ENCODE data around the gene LRIG3.
"Not testable (repeated sequence)": the region's sequence is repeated elsewhere in the genome, so short reads cannot be mapped to it uniquely, and the experiment has no call there.

LRIG3 gene

GRCh38 chr12:58920102-58920960 is at the start of gene LRIG3:
Gene LRIG3, minus strand, starts transcription at chr12:58920504. Its CDS starts 269 bp downstream, at chr12:58920235.
- DNase-seq: peak in 55 of 56 donors; percentile 6 to 91 (median 75)

GRCh38 chr12:58969237-58969636 is 48.9 kb upstream of the LRIG3 start:
- no peak for DNase-seq

GRCh38 chr12:58967561-58967960 is 47.3 kb upstream of the LRIG3 start:
- no peak for DNase-seq

GRCh38 chr12:58966939-58967338 is 46.6 kb upstream of the LRIG3 start:
- DNase-seq: no peak

- no peak for DNase-seq
Measured at GRCh38 chr12:58965568-58965967, 45.3 kb upstream of the LRIG3 start.

GRCh38 chr12:58963844-58964243 is 43.5 kb upstream of the LRIG3 start:
- DNase-seq: no peak

- no peak for DNase-seq
Measured at GRCh38 chr12:58961906-58962305, 41.6 kb upstream of the LRIG3 start.

- DNase-seq: no peak
Measured at GRCh38 chr12:58961166-58961565, 40.9 kb upstream of the LRIG3 start.

GRCh38 chr12:58959639-58960300 is 39.5 kb upstream of the LRIG3 start:
- no peak for DNase-seq

- no peak for DNase-seq
Measured at GRCh38 chr12:58957298-58957697, 37.0 kb upstream of the LRIG3 start.

- DNase-seq: no peak
Measured at GRCh38 chr12:58955849-58956248, 35.5 kb upstream of the LRIG3 start.

GRCh38 chr12:58954002-58954401 is 33.7 kb upstream of the LRIG3 start:
- DNase-seq: no peak

GRCh38 chr12:58950739-58951100 is 30.4 kb upstream of the LRIG3 start:
- DNase-seq: no peak

- DNase-seq: not testable (repeated sequence)
Measured at GRCh38 chr12:58949954-58950738, 29.8 kb upstream of the LRIG3 start.

GRCh38 chr12:58943079-58943478 is 22.8 kb upstream of the LRIG3 start:
- DNase-seq: no peak

- DNase-seq: no peak
Measured at GRCh38 chr12:58942345-58942744, 22.0 kb upstream of the LRIG3 start.

GRCh38 chr12:58939399-58940100 is 19.2 kb upstream of the LRIG3 start:
- no peak for DNase-seq

- DNase-seq: no peak
Measured at GRCh38 chr12:58938440-58938839, 18.1 kb upstream of the LRIG3 start.

GRCh38 chr12:58934528-58934927 is 14.2 kb upstream of the LRIG3 start:
- no peak for DNase-seq

- DNase-seq: no peak
Measured at GRCh38 chr12:58932806-58933681, 12.7 kb upstream of the LRIG3 start.
